Measurements from ENCODE around the gene NOP14. TPM values are rescaled to one million over a fixed set of nuclear protein-coding genes. Genes with fewer than 3 reads are reported as not detected.
"Not testable (repeated sequence)": the region's sequence is repeated elsewhere in the genome, so short reads cannot be mapped to it uniquely, and the experiment has no call there.

NOP14 gene
- polyA plus RNA-seq, 1 of the 3 experiments (the other 2 are of a cell fraction), result 9.8 TPM

DNA sequence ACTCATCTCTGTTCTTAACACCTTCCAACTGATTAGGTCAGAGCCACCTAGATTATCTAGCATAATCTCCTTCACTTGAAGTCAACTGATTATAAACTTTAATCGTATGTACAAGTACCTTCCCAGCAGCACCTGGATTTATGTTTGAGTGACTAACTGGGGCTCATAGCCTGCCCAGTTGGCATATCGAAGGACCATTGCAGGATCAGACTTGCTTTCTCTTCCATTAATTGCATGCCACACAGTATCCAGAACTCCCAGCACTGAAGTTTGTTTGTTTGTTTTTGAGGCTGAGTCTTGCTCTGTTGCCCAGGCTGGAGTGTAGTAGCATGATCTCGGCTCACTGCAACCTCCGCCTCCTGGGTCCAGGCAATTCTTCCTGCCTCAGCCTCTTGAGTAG, 28.0 kb upstream of the NOP14 start:
- H3K27me3 ChIP-seq (ENCODE audit: insufficient read depth), result no peaks in the 10 kb centered on the region
- no peaks in the 10 kb centered on the region for H3F3A ChIP-seq (replicated peaks; ENCODE audit: insufficient read depth)
- no peaks in the 10 kb centered on the region for H3K36me3 ChIP-seq (replicated peaks in 1 of 2; ENCODE audit: control insufficient read depth in 1 of 2, insufficient read depth in 2 of 2, low read length in 1 of 2)
- no peaks in the 10 kb centered on the region for H3K4me1 ChIP-seq (ENCODE audit: control insufficient read depth in 1 of 2, insufficient read depth in 2 of 2, low read depth in 1 of 2, low read length in 1 of 2)
- H3K27ac ChIP-seq (ENCODE audit: low read depth in 2 of 2, low read length in 1 of 2), result no peak overlapping the region
- H3K4me2 ChIP-seq, result no peak overlapping the region
- no peaks in the 10 kb centered on the region for H3K9me3 ChIP-seq
- H4K20me1 ChIP-seq (ENCODE audit: insufficient read depth), result no peaks in the 10 kb centered on the region
- TF ChIP-seq MEF2A (IDR thresholded peaks at IDR 0.05; ENCODE audit: borderline replicate concordance, low read depth) (no peak), ELF1 (IDR thresholded peaks at IDR 0.05) (no peak), EZH2phosphoT487 (IDR thresholded peaks at IDR 0.05; ENCODE audit: borderline replicate concordance, low read depth) (no peak), SMC3 (IDR thresholded peaks at IDR 0.05; ENCODE audit: low read depth, low read length) (no peak), RXRA (IDR thresholded peaks at IDR 0.05; ENCODE audit: borderline replicate concordance, low read depth) (no peak), RFX5 (IDR thresholded peaks at IDR 0.05; ENCODE audit: low read length) (no peak), RAD21 (IDR thresholded peaks at IDR 0.05; ENCODE audit: low read length) (no peak), CHD2 (IDR thresholded peaks at IDR 0.05; ENCODE audit: low read length, partially characterized antibody) (no peak), FOSL2 (IDR thresholded peaks at IDR 0.05; ENCODE audit: borderline replicate concordance, low read depth) (no peak), SIN3A (IDR thresholded peaks at IDR 0.05; ENCODE audit: borderline replicate concordance, low read depth, low read length) (no peak)
- TF ChIP-seq, protein P1, sequence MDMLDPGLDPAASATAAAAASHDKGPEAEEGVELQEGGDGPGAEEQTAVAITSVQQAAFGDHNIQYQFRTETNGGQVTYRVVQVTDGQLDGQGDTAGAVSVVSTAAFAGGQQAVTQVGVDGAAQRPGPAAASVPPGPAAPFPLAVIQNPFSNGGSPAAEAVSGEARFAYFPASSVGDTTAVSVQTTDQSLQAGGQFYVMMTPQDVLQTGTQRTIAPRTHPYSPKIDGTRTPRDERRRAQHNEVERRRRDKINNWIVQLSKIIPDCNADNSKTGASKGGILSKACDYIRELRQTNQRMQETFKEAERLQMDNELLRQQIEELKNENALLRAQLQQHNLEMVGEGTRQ (IDR thresholded peaks at IDR 0.05; ENCODE audit: borderline replicate concordance, low read depth, low read length), result no peak
- TF ChIP-seq, protein P2, sequence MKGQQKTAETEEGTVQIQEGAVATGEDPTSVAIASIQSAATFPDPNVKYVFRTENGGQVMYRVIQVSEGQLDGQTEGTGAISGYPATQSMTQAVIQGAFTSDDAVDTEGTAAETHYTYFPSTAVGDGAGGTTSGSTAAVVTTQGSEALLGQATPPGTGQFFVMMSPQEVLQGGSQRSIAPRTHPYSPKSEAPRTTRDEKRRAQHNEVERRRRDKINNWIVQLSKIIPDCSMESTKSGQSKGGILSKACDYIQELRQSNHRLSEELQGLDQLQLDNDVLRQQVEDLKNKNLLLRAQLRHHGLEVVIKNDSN (IDR thresholded peaks at IDR 0.05; ENCODE audit: borderline replicate concordance, low read depth), result no peak
- TF ChIP-seq, protein P3, sequence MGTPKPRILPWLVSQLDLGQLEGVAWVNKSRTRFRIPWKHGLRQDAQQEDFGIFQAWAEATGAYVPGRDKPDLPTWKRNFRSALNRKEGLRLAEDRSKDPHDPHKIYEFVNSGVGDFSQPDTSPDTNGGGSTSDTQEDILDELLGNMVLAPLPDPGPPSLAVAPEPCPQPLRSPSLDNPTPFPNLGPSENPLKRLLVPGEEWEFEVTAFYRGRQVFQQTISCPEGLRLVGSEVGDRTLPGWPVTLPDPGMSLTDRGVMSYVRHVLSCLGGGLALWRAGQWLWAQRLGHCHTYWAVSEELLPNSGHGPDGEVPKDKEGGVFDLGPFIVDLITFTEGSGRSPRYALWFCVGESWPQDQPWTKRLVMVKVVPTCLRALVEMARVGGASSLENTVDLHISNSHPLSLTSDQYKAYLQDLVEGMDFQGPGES (IDR thresholded peaks at IDR 0.05; ENCODE audit: low read depth, low read length), result no peak
- TF ChIP-seq, protein P4, sequence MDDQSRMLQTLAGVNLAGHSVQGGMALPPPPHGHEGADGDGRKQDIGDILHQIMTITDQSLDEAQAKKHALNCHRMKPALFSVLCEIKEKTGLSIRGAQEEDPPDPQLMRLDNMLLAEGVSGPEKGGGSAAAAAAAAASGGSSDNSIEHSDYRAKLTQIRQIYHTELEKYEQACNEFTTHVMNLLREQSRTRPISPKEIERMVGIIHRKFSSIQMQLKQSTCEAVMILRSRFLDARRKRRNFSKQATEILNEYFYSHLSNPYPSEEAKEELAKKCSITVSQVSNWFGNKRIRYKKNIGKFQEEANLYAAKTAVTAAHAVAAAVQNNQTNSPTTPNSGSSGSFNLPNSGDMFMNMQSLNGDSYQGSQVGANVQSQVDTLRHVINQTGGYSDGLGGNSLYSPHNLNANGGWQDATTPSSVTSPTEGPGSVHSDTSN (IDR thresholded peaks at IDR 0.05), result no peak
- TF ChIP-seq, protein P5, sequence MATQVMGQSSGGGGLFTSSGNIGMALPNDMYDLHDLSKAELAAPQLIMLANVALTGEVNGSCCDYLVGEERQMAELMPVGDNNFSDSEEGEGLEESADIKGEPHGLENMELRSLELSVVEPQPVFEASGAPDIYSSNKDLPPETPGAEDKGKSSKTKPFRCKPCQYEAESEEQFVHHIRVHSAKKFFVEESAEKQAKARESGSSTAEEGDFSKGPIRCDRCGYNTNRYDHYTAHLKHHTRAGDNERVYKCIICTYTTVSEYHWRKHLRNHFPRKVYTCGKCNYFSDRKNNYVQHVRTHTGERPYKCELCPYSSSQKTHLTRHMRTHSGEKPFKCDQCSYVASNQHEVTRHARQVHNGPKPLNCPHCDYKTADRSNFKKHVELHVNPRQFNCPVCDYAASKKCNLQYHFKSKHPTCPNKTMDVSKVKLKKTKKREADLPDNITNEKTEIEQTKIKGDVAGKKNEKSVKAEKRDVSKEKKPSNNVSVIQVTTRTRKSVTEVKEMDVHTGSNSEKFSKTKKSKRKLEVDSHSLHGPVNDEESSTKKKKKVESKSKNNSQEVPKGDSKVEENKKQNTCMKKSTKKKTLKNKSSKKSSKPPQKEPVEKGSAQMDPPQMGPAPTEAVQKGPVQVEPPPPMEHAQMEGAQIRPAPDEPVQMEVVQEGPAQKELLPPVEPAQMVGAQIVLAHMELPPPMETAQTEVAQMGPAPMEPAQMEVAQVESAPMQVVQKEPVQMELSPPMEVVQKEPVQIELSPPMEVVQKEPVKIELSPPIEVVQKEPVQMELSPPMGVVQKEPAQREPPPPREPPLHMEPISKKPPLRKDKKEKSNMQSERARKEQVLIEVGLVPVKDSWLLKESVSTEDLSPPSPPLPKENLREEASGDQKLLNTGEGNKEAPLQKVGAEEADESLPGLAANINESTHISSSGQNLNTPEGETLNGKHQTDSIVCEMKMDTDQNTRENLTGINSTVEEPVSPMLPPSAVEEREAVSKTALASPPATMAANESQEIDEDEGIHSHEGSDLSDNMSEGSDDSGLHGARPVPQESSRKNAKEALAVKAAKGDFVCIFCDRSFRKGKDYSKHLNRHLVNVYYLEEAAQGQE (IDR thresholded peaks at IDR 0.05; ENCODE audit: low read depth, low read length), result no peak
- no peak for DNase-seq
- H3K9me2 ChIP-seq, result no peaks in the 10 kb centered on the region
- ChIA-PET POLR2A (no interaction called here), CTCF (interaction anchor here (3.1 kb wide), 1 partner anchor 46 kb away, joined by 12 read pairs; no protein-coding TSS in a partner anchor)
- no peak overlapping the region for H3K9ac ChIP-seq
- WGBS (ENCODE audit: low lambda C conversion rate), result 91% methylated on average over 4 of the region's 4 CpGs
- no peaks in the 10 kb centered on the region for H3K79me2 ChIP-seq (ENCODE audit: insufficient read depth)
- H3K4me3 ChIP-seq (ENCODE audit: low read depth in 2 of 2, low read length in 1 of 2), result no peak overlapping the region
- H2AFZ ChIP-seq (ENCODE audit: low read depth), result no peak overlapping the region

DNA sequence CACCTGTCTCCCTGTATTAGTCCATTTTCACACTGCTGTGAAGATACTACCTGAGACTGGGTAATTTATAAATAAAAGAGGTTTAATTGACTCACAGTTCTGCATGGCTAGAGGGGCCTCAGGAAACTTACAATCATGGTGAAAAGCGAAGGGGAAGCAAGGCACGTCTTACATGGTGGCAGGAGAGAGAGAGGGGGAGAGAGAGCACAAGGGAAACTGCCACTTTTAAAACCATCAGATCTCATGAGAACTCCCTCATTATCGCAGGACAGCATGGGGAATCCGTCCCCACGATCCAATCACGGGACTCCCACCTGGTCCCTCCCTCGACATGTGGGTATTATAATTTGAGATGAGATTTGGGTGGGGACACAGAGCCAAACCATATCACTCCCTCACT, 20.5 kb upstream of the NOP14 start:
- H3K9me2 ChIP-seq; H3K36me3 ChIP-seq (replicated peaks in 1 of 2; ENCODE audit: control insufficient read depth in 1 of 2, insufficient read depth in 2 of 2, low read length in 1 of 2); H3F3A ChIP-seq (replicated peaks; ENCODE audit: insufficient read depth); H3K9me3 ChIP-seq; CTCF ChIA-PET; H2AFZ ChIP-seq (ENCODE audit: low read depth); H4K20me1 ChIP-seq (ENCODE audit: insufficient read depth); DNase-seq; H3K9ac ChIP-seq; H3K79me2 ChIP-seq (ENCODE audit: insufficient read depth); H3K27me3 ChIP-seq (ENCODE audit: insufficient read depth); H3K4me2 ChIP-seq; H3K4me1 ChIP-seq (ENCODE audit: control insufficient read depth in 1 of 2, insufficient read depth in 2 of 2, low read depth in 1 of 2, low read length in 1 of 2); POLR2A ChIA-PET; H3K27ac ChIP-seq (ENCODE audit: low read depth in 2 of 2, low read length in 1 of 2); H3K4me3 ChIP-seq (ENCODE audit: low read depth in 2 of 2, low read length in 1 of 2): not testable (repeated sequence)
- WGBS (ENCODE audit: low lambda C conversion rate), result 50% methylated on average over 7 of the region's 7 CpGs

All from SK-N-SH (cell line).